Measurements from ENCODE around the gene GJD4.

GRCh38 chr10:35577926-35578617 lies 27.1 kb upstream of the GJD4 start:
- TF ChIP-seq POLR2A (IDR thresholded peaks at IDR 0.05; ENCODE audit: low read length) (no peak), GATA1 (IDR thresholded peaks at IDR 0.05; ENCODE audit: low read depth, low read length) (no peak)
